PC-9 (cell line): ENCODE results near the gene ANKFN1. TPM values are rescaled to one million over a fixed set of nuclear protein-coding genes. Genes with fewer than 3 reads are reported as not detected.

Source experiments
- BruUV-seq: library from RNA; stranded (reverse); fragments of 400-500 nt; replicated peaks from 2 replicates; lab custom pipeline; 2021; lab: Mats Ljungman, UMichigan
- CTCF ChIA-PET: fragments of 300-600 bp; sonication (Branson Sonifier 250); formaldehyde crosslinking; loops from one replicate; lab custom pipeline; 2022; ENCODE audit warnings: antibody characterized with exemption; lab: Charles Lee
- POLR2A ChIA-PET: fragments of 300-600 bp; sonication (Branson Sonifier 250); formaldehyde crosslinking; loops from one replicate; lab custom pipeline; 2022; ENCODE audit warnings: antibody characterized with exemption; ENCODE audit not compliant: unreplicated experiment; lab: Charles Lee
- DNase-seq, 2 experiments: peaks; one replicate each; pipeline versions ENCODE4 v3.0.0 to v3.0.0-alpha.2; 2015 to 2022; ENCODE audit warnings: mixed read lengths in 1 of 2
- H2AFZ ChIP-seq: fragments of 200-600 bp; sonication (generic); 2 replicates; pipeline ENCODE4 v1.8.1; 2017; ENCODE audit warnings: antibody characterized with exemption
- H3F3A ChIP-seq: fragments of 200-600 bp; sonication (generic); 2 replicates; pipeline ENCODE4 v1.8.1; 2017; ENCODE audit warnings: antibody characterized with exemption, mild to moderate bottlenecking, low read depth; ENCODE audit not compliant: insufficient read depth
- H3K27ac ChIP-seq: fragments of 200-600 bp; sonication (generic); 2 replicates; pipeline ENCODE4 v1.6.1; 2016; ENCODE audit warnings: mixed run types
- H3K27me3 ChIP-seq: fragments of 200-600 bp; sonication (generic); 2 replicates; pipeline ENCODE4 v1.6.1; 2016; ENCODE audit warnings: low read depth, mixed run types; ENCODE audit not compliant: insufficient read depth
- H3K36me3 ChIP-seq: fragments of 200-600 bp; sonication (generic); 2 replicates; pipeline ENCODE4 v1.6.1; 2016; ENCODE audit warnings: low read depth, mixed run types
- H3K4me1 ChIP-seq: fragments of 200-600 bp; sonication (generic); replicated peaks from 2 replicates; pipeline ENCODE4 v1.6.1; 2016; ENCODE audit warnings: mixed run types; ENCODE audit not compliant: insufficient read depth
- H3K4me2 ChIP-seq: fragments of 200-600 bp; sonication (generic); 2 replicates; pipeline ENCODE4 v1.6.1; 2017; ENCODE audit warnings: mixed run types
- H3K4me3 ChIP-seq: fragments of 200-600 bp; sonication (generic); 2 replicates; pipeline ENCODE4 v1.6.1; 2016; ENCODE audit warnings: mixed run types
- H3K79me2 ChIP-seq: fragments of 200-600 bp; sonication (generic); 2 replicates; pipeline ENCODE4 v1.6.1; 2017; ENCODE audit warnings: low read depth, mixed run types
- H3K9me2 ChIP-seq: fragments of 200-600 bp; sonication (generic); 2 replicates; pipeline ENCODE4 v1.8.1; 2017; ENCODE audit warnings: mild to moderate bottlenecking; ENCODE audit not compliant: insufficient read depth
- H3K9me3 ChIP-seq: fragments of 200-600 bp; sonication (generic); 2 replicates; pipeline ENCODE4 v1.8.1; 2016; ENCODE audit warnings: low read depth; ENCODE audit not compliant: insufficient read depth
- H4K20me1 ChIP-seq: fragments of 200-600 bp; sonication (generic); 2 replicates; pipeline ENCODE4 v1.8.1; 2017; ENCODE audit not compliant: insufficient read depth
- CTCF ChIP-seq: fragments of 200-600 bp; sonication (generic); conservative IDR thresholded peaks from 2 replicates; pipeline ENCODE4 v1.6.1; 2017; ENCODE audit warnings: mixed run types, antibody characterized with exemption, mild to moderate bottlenecking, moderate library complexity
- EZH2 ChIP-seq: fragments of 200-600 bp; sonication (generic); IDR thresholded peaks from 2 replicates; pipeline ENCODE4 v1.8.0; 2017; ENCODE audit warnings: antibody characterized with exemption, low read depth
- intact Hi-C: fragments of 100-400 bp; cut with micrococcal nuclease; formaldehyde crosslinking; loops from one replicate; pipeline ENCODE4 v1.10.0; 2022; ENCODE audit not compliant: unreplicated experiment
- total RNA-seq: library from RNA; stranded (reverse); gene quantifications from 2 replicates; pipeline ENCODE4 v1.2.3, GENCODE V29; 2021

Gene ANKFN1
- total RNA-seq, 1 experiment from 2014 or later = not detected

DNA sequence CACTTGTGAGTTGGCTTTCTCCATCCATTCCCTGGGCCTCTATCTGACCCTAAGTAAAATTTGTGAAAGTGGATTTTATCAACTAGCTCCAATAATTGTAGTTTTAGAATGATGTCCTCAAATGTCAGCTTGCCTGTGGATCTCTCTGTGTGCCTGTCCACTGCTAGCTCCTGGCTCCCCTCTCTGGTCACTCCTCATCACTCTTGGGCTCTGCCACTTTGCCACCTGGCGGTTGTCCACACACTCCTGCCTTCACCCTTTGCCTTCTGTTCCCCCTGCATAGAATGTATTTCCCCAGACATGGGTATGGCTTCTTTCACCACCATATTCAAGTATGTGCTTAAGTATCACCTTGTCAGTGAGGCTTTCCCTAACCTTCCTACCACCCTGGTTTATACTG lies 19.8 kb downstream of the ANKFN1 start:
- no peak overlapping the region for H2AFZ ChIP-seq
- intact Hi-C loops = no loop called here

GRCh38 chr17:56173958-56174835 lies 20.9 kb downstream of the ANKFN1 start:
- TF ChIP-seq EZH2 (no peak), CTCF (no peak)
- no peak overlapping the region for H2AFZ ChIP-seq
- H3K9me3 ChIP-seq = no peaks in the 10 kb centered on the region
- H3K27ac ChIP-seq = no peak overlapping the region
- no peaks in the 10 kb centered on the region for H3K27me3 ChIP-seq
- H4K20me1 ChIP-seq = no peaks in the 10 kb centered on the region
- DNase-seq = no peak
- CTCF ChIA-PET = no interaction called here
- H3K4me2 ChIP-seq = no peak overlapping the region
- H3K9me2 ChIP-seq = no peaks in the 10 kb centered on the region
- POLR2A ChIA-PET = no interaction called here
- no peaks in the 10 kb centered on the region for H3K36me3 ChIP-seq
- BruUV-seq = no TSS peak
- H3F3A ChIP-seq = no peaks in the 10 kb centered on the region
- H3K4me3 ChIP-seq = no peak overlapping the region
- H3K4me1 ChIP-seq = no peaks in the 10 kb centered on the region
- intact Hi-C loops = no loop called here
- no peaks in the 10 kb centered on the region for H3K79me2 ChIP-seq

More for the DNA sequence above, 19.8 kb downstream of the ANKFN1 start:
- no peaks in the 10 kb centered on the region for H3F3A ChIP-seq
- BruUV-seq = no TSS peak
- no peaks in the 10 kb centered on the region for H3K4me1 ChIP-seq
- no peaks in the 10 kb centered on the region for H3K27me3 ChIP-seq
- ChIA-PET CTCF (no interaction called here), POLR2A (no interaction called here)
- no peak overlapping the region for H3K4me2 ChIP-seq
- no peak overlapping the region for H3K27ac ChIP-seq
- no peak for DNase-seq
- TF ChIP-seq EZH2 (no peak), CTCF (no peak)
- no peaks in the 10 kb centered on the region for H3K79me2 ChIP-seq
- no peaks in the 10 kb centered on the region for H4K20me1 ChIP-seq
- H3K4me3 ChIP-seq = no peak overlapping the region
- no peaks in the 10 kb centered on the region for H3K36me3 ChIP-seq
- H3K9me3 ChIP-seq = no peaks in the 10 kb centered on the region
- H3K9me2 ChIP-seq = no peaks in the 10 kb centered on the region

GRCh38 chr17:56175299-56175955 lies 22.2 kb downstream of the ANKFN1 start:
- Histone ChIP-seq H3F3A (no peaks in the 10 kb centered on the region), H3K27ac (no peak overlapping the region), H3K4me1 (no peaks in the 10 kb centered on the region), H3K36me3 (no peaks in the 10 kb centered on the region), H3K4me2 (no peak overlapping the region), H3K9me2 (no peaks in the 10 kb centered on the region), H3K9me3 (no peaks in the 10 kb centered on the region), H3K27me3 (no peaks in the 10 kb centered on the region), H2AFZ (no peak overlapping the region), H3K79me2 (no peaks in the 10 kb centered on the region), H4K20me1 (no peaks in the 10 kb centered on the region), H3K4me3 (no peak overlapping the region)
- DNase-seq = no peak
- ChIA-PET POLR2A (no interaction called here), CTCF (no interaction called here)
- intact Hi-C loops = no loop called here
- no peak for TF ChIP-seq EZH2
- no peak for TF ChIP-seq CTCF
- BruUV-seq = no TSS peak
